Stimulated activated naive B cell treated with anti-CD40 and anti-IgM and Interleukin-4, amounts not matched to agents 10 μg/mL and 1 μg/mL and 100 μg/mL, for 72 hours (primary cell): ENCODE results near the gene ZNF586.
"Not testable (repeated sequence)": the region's sequence is repeated elsewhere in the genome, so short reads cannot be mapped to it uniquely, and the experiment has no call there.

Experiments used
- ATAC-seq, 2 donors: fragments of 150-1000 bp; cut with Tn5 transposase; replicated peaks; 2 replicates each; pipeline ENCODE4 v1.10.0; 2021; ENCODE audit warnings: moderate library complexity in 1 of 2
- DNase-seq: peaks from one replicate; pipeline ENCODE4 v3.0.0; 2021
- H3K27ac Mint-ChIP-seq: one replicate; pipeline ENCODE4 v1.8.0; 2022; ENCODE audit warnings: mild to moderate bottlenecking, mixed read lengths
- H3K27me3 Mint-ChIP-seq, 2 donors: one replicate each; pipeline ENCODE4 v1.8.0; 2022; ENCODE audit warnings: mixed read lengths in 2 of 2
- H3K36me3 Mint-ChIP-seq, 2 donors: one replicate each; pipeline ENCODE4 v1.8.0; 2022; ENCODE audit warnings: mixed read lengths in 2 of 2, mild to moderate bottlenecking in 1 of 2
- H3K4me1 Mint-ChIP-seq, 2 donors: one replicate each; pipeline ENCODE4 v1.8.0; 2022; ENCODE audit warnings: mixed read lengths in 2 of 2, mild to moderate bottlenecking in 1 of 2
- H3K4me3 Mint-ChIP-seq, 2 donors: one replicate each; pipeline ENCODE4 v1.8.0; 2022; ENCODE audit warnings: mild to moderate bottlenecking in 2 of 2, mixed read lengths in 2 of 2, moderate library complexity in 1 of 2
- H3K9me3 Mint-ChIP-seq, 2 donors: one replicate each; pipeline ENCODE4 v1.8.0; 2022; ENCODE audit warnings: mixed read lengths in 2 of 2, mild to moderate bottlenecking in 1 of 2

ZNF586 gene

GRCh38 chr19:57810410-57811295, 41.2 kb downstream of the ZNF586 start:
- peaks cover 32 to 48% of the 10 kb centered on the region in 2 donors for H3K36me3 Mint-ChIP-seq
- peak overlapping the region; percentile 39 for H3K27ac Mint-ChIP-seq
- not testable (repeated sequence) for H3K9me3 Mint-ChIP-seq, H3K4me3 Mint-ChIP-seq, ATAC-seq, DNase-seq, H3K27me3 Mint-ChIP-seq
- H3K4me1 Mint-ChIP-seq: peaks cover 24 to 43% of the 10 kb centered on the region in 2 donors

GRCh38 chr19:57812226-57812625, 42.8 kb downstream of the ZNF586 start:
- Mint-ChIP-seq H3K9me3 (no peaks in the 10 kb centered on the region), H3K36me3 (peaks cover 35 to 41% of the 10 kb centered on the region in 2 donors), H3K27me3 (no peaks in the 10 kb centered on the region), H3K27ac (no peak overlapping the region), H3K4me1 (peaks cover 27 to 42% of the 10 kb centered on the region in 2 donors), H3K4me3 (no peak overlapping the region)
- no peak for ATAC-seq
- no peak for DNase-seq

GRCh38 chr19:57812975-57813820, 43.7 kb downstream of the ZNF586 start:
- peaks cover 27 to 42% of the 10 kb centered on the region in 2 donors for H3K4me1 Mint-ChIP-seq
- peak overlapping the region; percentile 81 for H3K27ac Mint-ChIP-seq
- not testable (repeated sequence) for ATAC-seq, H3K27me3 Mint-ChIP-seq, DNase-seq, H3K9me3 Mint-ChIP-seq
- H3K4me3 Mint-ChIP-seq: peak overlapping the region; percentile 37 to 53
- H3K36me3 Mint-ChIP-seq: peaks cover 35% of the 10 kb centered on the region in 2 donors

GRCh38 chr19:57813919-57814504, 44.5 kb downstream of the ZNF586 start:
- H3K27ac Mint-ChIP-seq: peak overlapping the region; percentile 96
- peak overlapping the region; percentile 93 to 98 for H3K4me3 Mint-ChIP-seq
- H3K9me3 Mint-ChIP-seq: no peaks in the 10 kb centered on the region
- DNase-seq: no peak
- ATAC-seq: no peak
- peaks cover 27 to 42% of the 10 kb centered on the region in 2 donors for H3K4me1 Mint-ChIP-seq
- H3K27me3 Mint-ChIP-seq: no peaks in the 10 kb centered on the region
- peaks cover 32 to 33% of the 10 kb centered on the region in 2 donors for H3K36me3 Mint-ChIP-seq

GRCh38 chr19:57814505-57815246, 45.2 kb downstream of the ZNF586 start, which contains the start of gene ZNF552:
Gene ZNF552, minus strand, starts transcription at chr19:57814913. Its CDS starts 170 bp downstream, at chr19:57814743.
- H3K36me3 Mint-ChIP-seq: peaks cover 29% of the 10 kb centered on the region in 2 donors
- peak within 1 kb of the TSS; percentile 93 to 98 for H3K4me3 Mint-ChIP-seq
- DNase-seq (peak; percentile 70), ATAC-seq (peak; percentile 80 to 82)
- no peaks in the 10 kb centered on the region for H3K9me3 Mint-ChIP-seq
- peak within 1 kb of the TSS; percentile 96 for H3K27ac Mint-ChIP-seq
- no peaks in the 10 kb centered on the region for H3K27me3 Mint-ChIP-seq
- H3K4me1 Mint-ChIP-seq: peaks cover 25 to 43% of the 10 kb centered on the region in 2 donors

GRCh38 chr19:57815247-57816075, 46.0 kb downstream of the ZNF586 start:
- no peak for ATAC-seq
- no peaks in the 10 kb centered on the region for H3K9me3 Mint-ChIP-seq
- H3K27me3 Mint-ChIP-seq: no peaks in the 10 kb centered on the region
- H3K36me3 Mint-ChIP-seq: peaks cover 29 to 30% of the 10 kb centered on the region in 2 donors
- H3K4me1 Mint-ChIP-seq: peaks cover 23 to 45% of the 10 kb centered on the region in 2 donors
- H3K27ac Mint-ChIP-seq: peak overlapping the region; percentile 96
- peak overlapping the region; percentile 93 to 98 for H3K4me3 Mint-ChIP-seq
- DNase-seq: no peak

- H3K4me1 Mint-ChIP-seq: peaks cover 30 to 57% of the 10 kb centered on the region in 2 donors
These were observed 47.2 kb downstream of the ZNF586 start for GRCh38 chr19:57816652-57817051.

GRCh38 chr19:57817976-57818375, 48.5 kb downstream of the ZNF586 start:
- Mint-ChIP-seq H3K27me3 (no peaks in the 10 kb centered on the region), H3K4me1 (peaks cover 29 to 57% of the 10 kb centered on the region in 2 donors), H3K27ac (peak overlapping the region; percentile 70)

More at GRCh38 chr19:57816652-57817051, 47.2 kb downstream of the ZNF586 start:
- no peak for DNase-seq
- no peak for ATAC-seq
- no peak overlapping the region for H3K4me3 Mint-ChIP-seq
- no peaks in the 10 kb centered on the region for H3K9me3 Mint-ChIP-seq
- no peaks in the 10 kb centered on the region for H3K27me3 Mint-ChIP-seq
- peaks cover 27 to 31% of the 10 kb centered on the region in 2 donors for H3K36me3 Mint-ChIP-seq
- H3K27ac Mint-ChIP-seq: no peak overlapping the region

GRCh38 chr19:57818378-57818777, 48.9 kb downstream of the ZNF586 start:
- Mint-ChIP-seq H3K4me3 (peak overlapping the region; percentile 29 to 43), H3K36me3 (peaks cover 31 to 32% of the 10 kb centered on the region in 2 donors), H3K27me3 (no peaks in the 10 kb centered on the region), H3K9me3 (no peaks in the 10 kb centered on the region), H3K27ac (peak overlapping the region; percentile 70), H3K4me1 (peaks cover 30 to 57% of the 10 kb centered on the region in 2 donors)
- DNase-seq (no peak), ATAC-seq (no peak)

More at GRCh38 chr19:57817976-57818375, 48.5 kb downstream of the ZNF586 start:
- no peak for DNase-seq
- ATAC-seq: no peak
- no peaks in the 10 kb centered on the region for H3K9me3 Mint-ChIP-seq
- no peak overlapping the region for H3K4me3 Mint-ChIP-seq
- peaks cover 32% of the 10 kb centered on the region in 2 donors for H3K36me3 Mint-ChIP-seq

GRCh38 chr19:57819475-57820148, 50.1 kb downstream of the ZNF586 start:
- H3K36me3 Mint-ChIP-seq: peaks cover 30 to 33% of the 10 kb centered on the region in 2 donors
- no peaks in the 10 kb centered on the region for H3K27me3 Mint-ChIP-seq
- peaks cover 36 to 57% of the 10 kb centered on the region in 2 donors for H3K4me1 Mint-ChIP-seq
- ATAC-seq (peak; percentile 91), DNase-seq (peak; percentile 82)
- peak overlapping the region; percentile 99 for H3K27ac Mint-ChIP-seq
- H3K4me3 Mint-ChIP-seq: peak overlapping the region; percentile 94 to 97
- no peaks in the 10 kb centered on the region for H3K9me3 Mint-ChIP-seq

GRCh38 chr19:57820599-57820998, 51.1 kb downstream of the ZNF586 start:
- H3K36me3 Mint-ChIP-seq: peaks cover 29 to 31% of the 10 kb centered on the region in 2 donors
- DNase-seq: no peak
- H3K27me3 Mint-ChIP-seq: no peaks in the 10 kb centered on the region
- H3K27ac Mint-ChIP-seq: peak overlapping the region; percentile 99
- no peaks in the 10 kb centered on the region for H3K9me3 Mint-ChIP-seq
- no peak for ATAC-seq
- H3K4me1 Mint-ChIP-seq: peaks cover 31 to 50% of the 10 kb centered on the region in 2 donors
- peak overlapping the region; percentile 94 to 97 for H3K4me3 Mint-ChIP-seq

- Mint-ChIP-seq H3K4me3 (peak overlapping the region; percentile 94 to 97), H3K36me3 (peaks cover 31 to 34% of the 10 kb centered on the region in 2 donors), H3K4me1 (peaks cover 30 to 50% of the 10 kb centered on the region in 2 donors), H3K27ac (peak overlapping the region; percentile 99)
- not testable (repeated sequence) for H3K27me3 Mint-ChIP-seq, H3K9me3 Mint-ChIP-seq, DNase-seq, ATAC-seq
These were observed 51.6 kb downstream of the ZNF586 start for GRCh38 chr19:57821095-57821494.
